CD4-positive, alpha-beta T cell treated with Interferon gamma for 1 hour (primary cell): ENCODE results near the gene RANGAP1.

Experiments used
- DNase-seq: peaks from one replicate; pipeline ENCODE4 v3.0.0-alpha.2; 2020

Gene RANGAP1

DNA sequence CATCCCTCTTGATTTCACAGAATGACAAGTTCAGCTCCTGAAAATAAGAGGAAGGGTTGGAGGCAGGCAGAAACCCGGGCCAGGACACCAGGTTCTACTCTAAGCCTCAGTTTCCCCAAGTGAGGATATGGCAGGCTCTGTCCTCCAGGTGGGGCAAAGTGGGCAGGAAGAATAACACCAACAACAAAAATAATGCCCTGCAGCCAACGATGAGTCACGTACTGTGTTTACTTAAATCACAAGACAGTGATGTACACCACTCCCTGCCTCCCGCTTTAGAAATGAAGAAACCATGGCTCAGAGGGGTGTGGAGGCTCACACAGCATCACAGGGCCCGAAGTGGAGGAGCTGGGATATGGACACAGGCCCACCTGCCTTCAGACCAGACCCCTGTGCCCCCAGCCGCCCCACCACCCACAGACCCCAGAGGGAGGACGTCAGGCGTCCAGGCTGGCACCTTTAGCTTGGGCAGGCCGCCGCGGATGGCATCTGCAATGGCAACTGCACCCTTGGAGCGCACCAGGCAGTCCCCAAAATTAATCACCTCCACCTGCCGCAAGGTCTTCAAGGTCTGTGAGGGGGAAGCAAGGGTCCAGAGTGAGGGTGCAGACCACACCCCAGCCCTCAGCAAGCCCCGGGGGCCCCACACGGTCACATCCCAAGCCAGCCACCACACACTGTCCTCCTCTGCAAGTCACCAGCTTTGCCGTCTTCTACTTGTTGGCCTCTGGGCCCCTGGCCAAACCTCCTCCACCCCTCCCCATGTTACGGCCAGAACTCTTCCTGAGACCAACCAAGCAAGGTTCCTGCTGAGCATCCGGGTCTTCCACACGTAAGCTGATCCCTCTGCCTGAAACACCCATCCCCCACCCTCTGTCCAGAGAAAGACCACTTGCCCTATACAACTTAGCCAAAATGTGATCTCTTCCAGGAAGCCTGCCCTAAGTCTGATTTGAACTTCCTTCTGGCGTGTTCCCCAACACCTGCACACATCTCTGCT is 29.4 kb downstream of the RANGAP1 start:
- DNase-seq, result no peak

GRCh38 chr22:41254230-41254629 is 31.8 kb downstream of the RANGAP1 start:
- DNase-seq, result no peak

DNA sequence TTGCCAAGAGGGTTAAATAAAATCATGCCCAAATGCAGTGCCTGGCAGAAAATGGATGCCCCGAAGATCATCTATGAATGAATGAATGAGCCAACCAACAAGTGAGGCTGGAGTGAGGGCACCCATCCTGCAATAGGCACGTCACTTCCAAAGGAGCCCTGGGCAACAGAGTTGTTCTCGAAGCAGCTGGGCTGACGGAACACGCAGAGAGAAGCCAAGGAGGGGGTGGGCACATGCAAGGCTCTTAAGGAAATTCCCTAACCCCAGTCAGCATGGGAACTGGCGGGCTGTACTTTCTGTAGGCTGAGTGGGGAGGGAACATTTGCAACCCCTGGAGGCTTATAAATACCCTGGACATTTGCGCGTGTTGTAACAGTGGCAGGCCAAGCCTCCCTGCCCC is 33.6 kb downstream of the RANGAP1 start:
- DNase-seq, result no peak

DNA sequence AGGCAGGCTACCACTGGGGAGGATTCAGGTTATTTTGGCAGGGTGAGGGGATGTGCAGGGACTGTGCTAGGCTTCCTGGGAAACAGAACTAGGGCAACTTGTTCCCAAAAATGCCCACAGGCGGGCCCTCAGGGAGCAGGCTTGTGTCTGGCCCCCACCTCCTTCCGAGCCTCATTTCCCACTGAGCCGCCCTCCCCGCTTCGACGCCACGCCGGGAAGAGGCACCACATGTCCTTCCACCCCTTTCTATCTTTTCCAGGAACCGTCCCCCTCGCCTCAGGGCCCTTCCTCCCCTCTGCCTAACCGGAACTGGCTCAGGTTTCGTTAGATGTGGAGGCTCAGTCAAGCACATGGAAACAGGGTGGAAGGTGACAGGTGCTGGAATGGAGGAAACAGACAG is 35.9 kb downstream of the RANGAP1 start:
- DNase-seq, result no peak

GRCh38 chr22:41249442-41249841 is 36.5 kb downstream of the RANGAP1 start:
- no peak for DNase-seq

DNA sequence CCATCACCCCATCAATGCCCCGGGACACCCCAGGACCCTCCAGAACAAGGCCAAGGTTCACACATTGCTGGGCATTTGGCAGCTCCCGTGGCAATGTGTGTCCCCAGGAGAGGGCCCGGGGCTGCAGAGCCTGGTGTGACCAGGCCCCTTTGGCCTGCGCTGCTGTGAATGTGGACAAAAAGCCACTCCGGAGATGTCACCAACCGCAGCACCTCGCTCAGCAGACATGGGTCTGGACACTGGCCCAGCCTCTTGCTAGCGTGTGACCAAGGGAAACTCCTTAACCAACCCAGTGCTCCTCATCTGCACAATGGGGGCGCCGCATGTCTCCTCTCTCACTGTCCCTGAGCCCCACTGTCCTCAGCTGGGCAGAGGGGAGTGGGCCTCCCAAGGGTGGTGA is 37.2 kb downstream of the RANGAP1 start:
- DNase-seq, result no peak

DNA sequence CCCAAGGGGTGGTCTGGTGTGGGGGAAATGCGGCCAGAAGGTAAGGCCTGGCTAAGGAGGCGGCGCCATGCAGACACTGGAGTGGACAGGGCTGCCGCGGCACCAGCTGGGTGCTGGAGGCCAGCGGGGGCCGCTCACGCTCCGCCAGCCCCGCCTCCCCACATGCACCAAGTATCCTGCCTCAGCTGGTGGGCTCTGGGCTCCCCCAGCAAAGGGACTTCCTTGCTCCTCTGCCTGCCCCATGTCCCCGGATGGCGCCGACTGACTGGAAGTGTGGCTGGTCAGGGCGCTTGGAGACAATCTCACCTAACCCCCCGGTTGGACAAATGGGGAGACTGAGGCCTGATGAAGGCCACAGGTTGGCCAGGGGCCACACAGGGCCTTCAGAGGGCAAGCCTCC is 37.7 kb downstream of the RANGAP1 start:
- DNase-seq, result no peak

- DNase-seq, result no peak
Observed at GRCh38 chr22:41247703-41248102, 38.3 kb downstream of the RANGAP1 start.

DNA sequence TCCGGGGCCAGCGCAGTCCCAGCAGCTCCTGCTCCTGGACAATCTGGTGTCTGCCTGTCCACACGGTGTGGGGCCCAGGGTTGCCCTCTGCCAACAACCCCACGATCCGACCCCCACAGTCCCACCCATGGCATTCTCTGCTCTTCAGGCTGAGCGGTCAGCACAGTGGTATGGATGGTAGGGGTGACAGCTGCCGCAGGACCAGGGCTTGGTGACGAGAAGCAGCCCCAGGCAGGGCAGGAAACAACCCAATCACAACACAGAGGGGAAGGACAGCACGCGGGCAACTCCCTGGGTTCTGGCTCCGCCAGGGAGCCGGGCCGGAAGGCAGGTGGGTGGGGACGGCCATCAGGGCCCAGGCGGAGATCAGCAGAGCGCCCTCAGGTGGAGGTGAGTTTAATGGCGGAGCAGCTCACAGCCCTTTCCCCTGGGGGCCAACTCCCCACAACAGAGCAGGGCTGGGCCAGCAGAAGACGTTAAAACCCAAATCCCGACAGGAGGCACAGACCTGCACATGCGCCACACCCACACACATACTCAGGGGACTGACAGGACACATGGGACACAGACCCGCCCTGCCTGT is 40.0 kb downstream of the RANGAP1 start:
- no peak for DNase-seq

- DNase-seq, result no peak
Observed at GRCh38 chr22:41243361-41243760, 42.6 kb downstream of the RANGAP1 start.

DNA sequence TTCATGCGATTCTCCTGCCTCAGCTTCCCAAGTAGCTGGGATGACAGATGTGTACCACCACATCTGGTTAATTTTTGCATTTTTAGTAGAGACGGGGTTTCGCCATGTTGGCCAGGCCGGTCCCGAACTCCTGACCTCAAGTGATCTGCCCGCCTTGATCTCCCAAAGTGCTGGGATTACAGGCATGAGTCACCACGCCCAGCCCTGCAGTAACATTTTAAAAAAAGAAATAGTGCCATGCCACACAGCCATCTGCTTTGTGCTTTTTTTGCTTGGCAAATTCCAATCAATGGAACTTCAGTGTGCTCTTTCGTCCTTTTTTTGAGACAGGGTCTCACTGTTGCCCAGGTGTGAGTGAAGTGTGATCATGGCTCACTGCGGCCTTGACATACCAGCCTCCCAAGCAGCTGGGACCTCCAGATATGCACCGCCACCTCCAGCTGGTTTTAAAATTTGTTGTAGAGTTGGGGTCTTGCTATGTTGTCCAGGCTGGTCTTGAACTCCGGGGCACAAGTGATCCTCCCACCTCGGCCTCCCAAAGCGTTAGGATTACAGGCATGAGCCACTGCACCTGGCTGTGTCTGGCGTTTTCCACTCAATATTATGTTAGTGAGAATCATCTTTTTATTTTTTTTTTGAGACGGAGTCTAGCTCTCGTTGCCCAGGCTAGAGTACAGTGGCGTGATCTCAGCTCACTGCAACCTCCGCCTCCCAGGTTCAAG is 43.4 kb downstream of the RANGAP1 start:
- no peak for DNase-seq

DNA sequence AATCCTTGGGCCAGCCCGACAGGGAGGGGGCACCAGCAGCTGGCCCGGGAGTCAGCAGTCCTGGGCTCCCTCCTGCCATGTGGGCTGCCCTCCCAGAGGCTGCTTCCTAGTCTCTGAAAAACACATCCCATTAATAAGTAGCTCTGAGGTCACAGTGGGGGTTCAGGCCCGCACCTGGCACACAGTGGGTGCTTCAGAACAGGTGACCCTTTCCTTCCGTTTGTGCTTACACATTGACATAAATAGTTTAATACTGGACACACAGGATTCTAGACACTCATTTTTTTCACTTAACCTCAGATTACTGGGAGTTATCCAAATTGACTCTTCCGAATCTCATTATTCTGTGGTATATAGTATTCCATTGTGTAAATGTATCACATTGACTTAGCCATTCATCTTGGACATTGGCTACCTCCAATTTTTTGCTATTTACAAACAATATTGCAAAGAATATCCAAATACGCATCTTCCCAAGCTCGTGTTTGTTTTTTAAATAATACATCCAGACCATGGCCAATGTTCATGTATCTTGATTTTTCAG is 44.8 kb downstream of the RANGAP1 start:
- DNase-seq, result no peak

DNA sequence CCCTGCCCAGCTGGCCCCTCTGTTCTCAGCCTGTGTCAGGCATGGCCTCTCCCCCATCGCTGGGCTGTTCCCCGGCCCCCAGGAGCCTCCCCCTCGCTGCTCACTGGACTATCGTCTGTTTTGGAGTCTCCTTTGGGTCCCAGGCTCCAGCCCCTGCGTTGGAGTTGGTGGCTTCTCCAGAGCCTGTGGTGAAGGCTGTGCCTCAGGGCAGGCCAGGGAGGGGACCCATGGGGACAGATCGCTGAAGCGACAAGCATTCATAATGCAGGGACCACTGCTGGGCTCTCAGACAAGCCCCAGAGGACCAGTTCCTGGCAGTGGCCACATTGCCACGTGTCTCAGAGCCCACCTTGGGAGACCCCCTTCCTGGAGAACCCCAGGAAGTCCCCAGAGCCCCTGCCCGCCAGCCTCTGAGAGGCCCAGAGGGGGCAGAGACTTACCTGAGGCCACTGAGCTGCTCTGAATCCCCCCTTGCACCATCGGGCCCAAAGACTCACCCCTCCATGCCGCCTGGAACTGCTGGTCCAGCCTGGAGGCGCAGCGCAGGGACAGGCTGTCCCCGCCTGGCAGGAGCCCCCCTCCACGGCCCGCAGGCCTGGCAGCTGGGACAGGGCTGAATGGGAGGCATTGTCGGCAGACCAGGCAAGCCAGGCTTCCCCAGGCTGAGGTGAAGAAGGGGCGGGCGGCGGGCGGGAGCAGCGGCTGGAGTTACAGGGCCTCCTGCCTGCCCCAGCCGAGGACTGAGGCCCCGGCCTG is 45.4 kb downstream of the RANGAP1 start, which contains the start of gene CHADL:
CHADL (minus strand) TSS at position 555 of the 756 bp plus-strand sequence; CDS start at position 505, 50 bp downstream.
- no peak for DNase-seq

DNA sequence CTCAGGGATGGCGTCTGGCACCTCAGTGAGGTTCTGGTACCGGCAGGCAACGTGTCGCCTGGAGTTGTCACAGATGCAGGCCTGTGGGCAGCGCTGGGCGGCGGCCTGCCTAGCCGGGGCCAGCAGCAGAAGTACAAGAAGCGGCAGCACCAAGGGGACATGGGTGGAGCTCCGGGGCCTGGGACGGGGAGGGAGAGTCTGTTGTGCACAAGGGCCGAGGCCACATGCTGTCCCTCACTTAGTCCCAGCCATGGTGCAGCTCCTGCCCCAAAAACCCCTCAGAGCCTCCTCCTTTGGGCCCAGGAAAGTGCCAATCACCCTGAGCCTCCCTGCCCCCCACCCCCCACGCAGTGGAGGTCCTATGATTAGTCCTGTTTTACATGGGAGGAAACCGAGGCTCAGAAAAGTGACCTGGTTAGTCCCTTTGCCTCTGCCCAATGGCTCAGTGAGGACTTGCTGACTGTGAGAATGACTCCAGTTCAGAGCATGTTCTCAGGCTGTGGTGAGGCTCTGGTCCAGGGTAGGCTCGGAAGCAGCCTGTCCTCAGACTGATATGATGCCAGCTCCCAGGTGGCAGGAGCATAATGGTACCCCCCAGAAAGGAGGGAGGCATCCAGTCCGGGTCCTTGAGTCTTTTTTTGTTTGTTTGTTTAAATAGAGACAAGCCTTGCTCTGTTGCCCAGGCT is 46.4 kb downstream of the RANGAP1 start:
- no peak for DNase-seq

DNA sequence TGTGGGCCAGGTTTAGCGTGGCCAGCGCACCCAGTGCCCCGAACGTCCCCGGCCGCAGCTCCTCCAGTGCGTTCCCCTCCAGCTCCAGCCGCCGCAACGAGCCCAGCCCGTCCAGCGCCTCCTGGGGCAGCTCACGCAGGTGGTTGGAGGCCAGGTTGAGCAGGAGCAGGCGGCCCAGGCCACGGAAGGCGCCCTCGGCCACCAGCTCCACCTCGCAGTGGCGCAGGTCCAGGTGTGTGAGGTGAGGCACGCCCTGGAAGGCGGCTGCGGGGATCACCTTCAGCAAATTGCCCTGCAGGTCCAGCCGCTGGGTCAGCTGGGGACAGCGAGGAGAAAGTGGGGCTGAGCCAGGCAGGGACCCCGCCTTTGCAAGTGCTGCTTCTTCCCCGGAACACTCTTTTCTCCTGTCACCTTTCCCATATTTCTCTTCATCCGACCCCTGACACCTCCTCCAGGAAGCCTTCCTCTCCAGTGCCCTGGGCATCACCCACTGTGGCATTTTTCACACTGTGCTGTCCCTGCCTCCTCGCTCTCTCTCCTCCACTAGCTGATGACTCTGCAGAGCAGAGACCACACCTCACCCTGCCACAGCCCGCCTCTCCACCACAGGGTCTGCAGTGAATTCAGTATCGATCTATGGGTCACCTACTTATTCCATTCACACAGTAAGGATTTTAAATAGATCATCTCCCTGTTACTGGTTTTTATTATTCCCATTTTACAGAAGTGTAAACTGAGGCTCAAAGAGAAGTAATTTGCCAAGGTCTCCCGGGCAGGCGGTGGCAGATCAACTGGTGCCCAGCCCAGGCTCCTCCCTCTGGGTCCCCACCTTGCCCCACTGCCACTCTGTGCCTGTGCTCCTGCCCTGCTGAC is 47.2 kb downstream of the RANGAP1 start:
- no peak for DNase-seq

DNA sequence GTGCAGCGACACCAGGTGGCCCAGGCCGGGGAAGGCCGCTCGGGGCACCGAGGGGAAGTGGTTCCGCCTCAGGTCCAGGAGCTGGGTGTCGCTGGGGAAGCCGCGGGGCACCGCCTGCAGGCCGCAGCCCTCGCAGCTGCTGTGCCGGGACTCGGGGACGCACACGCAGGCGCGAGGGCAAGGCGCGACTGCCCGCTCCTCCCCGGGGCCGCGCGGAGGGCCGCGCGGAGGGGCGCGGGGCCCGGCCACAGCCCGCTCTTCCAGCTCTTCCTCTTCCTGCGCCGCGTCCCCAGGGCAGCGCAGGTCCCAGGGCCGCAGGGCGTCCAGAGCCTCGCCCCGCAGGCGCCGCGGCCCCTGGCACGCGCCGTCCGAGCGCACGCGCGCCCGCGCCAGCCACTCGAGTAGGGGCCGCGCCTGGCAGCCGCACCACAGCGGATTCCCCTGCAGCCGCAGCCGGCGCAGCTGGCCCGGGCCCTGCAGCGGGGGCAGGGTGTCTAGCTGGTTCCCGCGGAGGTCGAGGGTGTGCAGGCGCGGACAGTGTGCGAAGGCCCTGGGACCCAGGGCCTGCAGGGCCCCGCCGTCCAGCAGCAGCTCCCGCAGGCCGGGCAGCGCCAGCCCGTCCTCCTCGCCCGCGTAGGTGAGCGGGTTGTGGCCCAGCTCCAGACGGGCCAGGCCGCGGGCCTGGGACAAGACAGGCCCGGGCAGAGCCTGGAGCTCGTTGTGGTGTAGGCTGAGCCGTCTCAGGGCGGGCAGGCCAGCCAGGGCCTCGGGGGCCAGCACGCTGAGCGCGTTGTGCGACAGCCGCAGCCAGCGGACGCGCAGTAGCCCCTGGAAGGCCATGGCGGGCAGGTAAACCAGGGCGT is 48.0 kb downstream of the RANGAP1 start:
- peak; percentile 83 for DNase-seq

- no peak for DNase-seq
Observed at GRCh38 chr22:41237036-41237706, 48.8 kb downstream of the RANGAP1 start.

DNA sequence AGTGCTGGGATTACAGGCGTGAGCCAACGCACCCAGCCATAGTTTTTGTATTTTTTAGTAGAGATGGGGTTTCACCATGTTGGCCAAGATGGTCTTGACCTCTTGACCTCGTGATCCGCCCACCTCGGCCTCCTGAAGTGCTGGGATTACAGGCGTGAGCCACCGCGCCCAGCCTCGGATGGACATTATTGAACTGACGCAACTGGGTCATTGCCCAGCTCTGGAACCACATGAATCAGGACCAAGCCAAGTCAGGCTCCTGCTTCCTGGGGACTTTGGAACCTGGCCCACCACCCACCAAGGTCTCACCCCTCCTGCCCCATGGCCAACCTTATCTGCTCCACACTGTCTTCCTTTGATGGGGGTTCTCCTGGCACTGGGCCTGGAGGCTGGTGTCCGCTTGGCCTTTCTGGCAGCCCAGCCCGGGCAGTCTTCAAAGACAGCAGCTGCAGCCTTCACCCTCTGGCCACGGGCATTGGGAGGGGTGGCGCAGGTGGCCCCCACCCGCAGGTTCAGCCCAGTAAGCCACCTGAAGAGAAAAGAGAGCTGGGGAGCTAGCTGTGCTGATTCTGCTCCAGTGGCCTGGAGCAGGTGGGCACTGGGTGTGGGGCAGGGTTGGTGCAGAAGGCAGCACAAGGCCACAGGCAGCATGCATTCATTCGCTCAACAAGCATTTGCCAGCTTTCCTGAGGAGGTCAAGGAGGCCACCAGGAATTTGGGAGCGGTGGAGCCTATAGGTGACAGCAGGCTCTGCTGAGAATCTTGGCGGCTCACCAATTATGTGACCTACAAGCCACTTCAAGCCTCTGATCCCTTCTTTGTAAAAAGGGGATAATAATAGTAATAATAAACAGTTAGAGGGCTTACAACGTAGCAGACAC is 50.9 kb downstream of the RANGAP1 start:
- DNase-seq, result no peak
